Activated T-cell treated with anti-CD3 and anti-CD28 coated beads for 48 hours (primary cell): ENCODE data around the gene PNKP.
A peak's percentile ranks its signal among the peaks of the same experiment; 100 is the strongest.
"Not testable (repeated sequence)": the region's sequence is repeated elsewhere in the genome, so short reads cannot be mapped to it uniquely, and the experiment has no call there.

ENCODE experiments used
- DNase-seq: peaks from one replicate; pipeline ENCODE4 v3.0.0-alpha.2; 2020; ENCODE audit warnings: low read depth

PNKP gene

GRCh38 chr19:49820125-49820524 is 47.3 kb downstream of the PNKP start:
- DNase-seq = no peak

GRCh38 chr19:49819452-49820115 is 47.8 kb downstream of the PNKP start:
- not testable (repeated sequence) for DNase-seq

- no peak for DNase-seq
Observed at GRCh38 chr19:49818649-49819370, 48.6 kb downstream of the PNKP start.

- DNase-seq = peak; percentile 84
Observed at GRCh38 chr19:49817964-49818648, 49.3 kb downstream of the PNKP start, which contains the start of gene MED25. TSS of gene MED25 (plus strand) at chr19:49818289. CDS start at chr19:49818342, 53 bp downstream.

- DNase-seq = no peak
Observed at GRCh38 chr19:49816590-49816989, 50.8 kb downstream of the PNKP start.

GRCh38 chr19:49814010-49814409 is 53.4 kb downstream of the PNKP start:
- no peak for DNase-seq

GRCh38 chr19:49812997-49813861 is 54.1 kb downstream of the PNKP start, which contains the start of gene FUZ:
TSS of gene FUZ (minus strand) at chr19:49813292. CDS start at chr19:49813106, 186 bp downstream.
- DNase-seq = peak; percentile 84

- DNase-seq = no peak
Observed at GRCh38 chr19:49812452-49812996, 54.9 kb downstream of the PNKP start.

GRCh38 chr19:49811328-49811727 is 56.0 kb downstream of the PNKP start:
- no peak for DNase-seq
